Calu3 (cell line): ENCODE data around the gene MXRA8. TPM values are rescaled to one million over a fixed set of nuclear protein-coding genes. Genes with fewer than 3 reads are reported as not detected.

Source experiments
- BruUV-seq: library from RNA; stranded (reverse); fragments of 400-500 nt; replicated peaks from 2 replicates; lab custom pipeline; 2021; lab: Mats Ljungman, UMichigan
- CTCF ChIA-PET: fragments of 300-600 bp; sonication (Branson Sonifier 250); formaldehyde crosslinking; loops from one replicate; lab custom pipeline; 2022; ENCODE audit warnings: antibody characterized with exemption; lab: Charles Lee
- DNase-seq: peaks from one replicate; pipeline ENCODE4 v3.0.0; 2022
- H3K27ac Mint-ChIP-seq: one replicate; pipeline ENCODE4 v1.8.0; 2022; ENCODE audit warnings: mixed read lengths; ENCODE audit not compliant: unreplicated experiment
- H3K27me3 Mint-ChIP-seq: one replicate; pipeline ENCODE4 v1.8.0; 2022; ENCODE audit warnings: mixed read lengths; ENCODE audit not compliant: unreplicated experiment
- H3K36me3 Mint-ChIP-seq: one replicate; pipeline ENCODE4 v1.8.0; 2022; ENCODE audit warnings: mild to moderate bottlenecking, moderate library complexity, mixed read lengths; ENCODE audit not compliant: insufficient read depth, unreplicated experiment
- H3K4me1 Mint-ChIP-seq: one replicate; pipeline ENCODE4 v1.8.0; 2022; ENCODE audit warnings: mild to moderate bottlenecking, low read depth, mixed read lengths; ENCODE audit not compliant: unreplicated experiment
- H3K4me3 Mint-ChIP-seq: one replicate; pipeline ENCODE4 v1.8.0; 2022; ENCODE audit warnings: mild to moderate bottlenecking, low read depth, moderate library complexity, mixed read lengths; ENCODE audit not compliant: unreplicated experiment
- H3K9me3 Mint-ChIP-seq: one replicate; pipeline ENCODE4 v1.8.0; 2022; ENCODE audit warnings: low read depth, mixed read lengths; ENCODE audit not compliant: unreplicated experiment
- CTCF ChIP-seq: fragments of 200-600 bp; IDR thresholded peaks from one replicate; pipeline ENCODE4 v1.8.0; 2022; ENCODE audit warnings: antibody characterized with exemption; ENCODE audit not compliant: unreplicated experiment
- intact Hi-C: fragments of 100-400 bp; cut with micrococcal nuclease; formaldehyde crosslinking; loops from one replicate; pipeline ENCODE4 v1.10.0; 2022; ENCODE audit not compliant: unreplicated experiment
- total RNA-seq: library from RNA; stranded (reverse); gene quantifications from 2 replicates; pipeline ENCODE4 v1.2.3, GENCODE V29; 2022

Gene MXRA8
- total RNA-seq, 1 experiment from 2014 or later, result not detected

GRCh38 chr1:1342584-1343115, 15.7 kb downstream of the MXRA8 start:
- intact Hi-C loops, result no loop called here
- H3K27me3 Mint-ChIP-seq, result no peaks in the 10 kb centered on the region
- H3K4me3 Mint-ChIP-seq, result no peak overlapping the region
- CTCF ChIA-PET, result no interaction called here
- DNase-seq, result no peak
- no TSS peak for BruUV-seq
- no peak for TF ChIP-seq CTCF
- H3K9me3 Mint-ChIP-seq, result no peaks in the 10 kb centered on the region
- H3K4me1 Mint-ChIP-seq, result peaks cover 24% of the 10 kb centered on the region
- H3K36me3 Mint-ChIP-seq, result peaks cover 62% of the 10 kb centered on the region
- peak overlapping the region; percentile 47 for H3K27ac Mint-ChIP-seq

GRCh38 chr1:1342061-1342562, 16.2 kb downstream of the MXRA8 start:
- CTCF ChIA-PET, result no interaction called here
- intact Hi-C loops, result no loop called here
- Mint-ChIP-seq H3K27ac (no peak overlapping the region), H3K4me3 (no peak overlapping the region), H3K36me3 (peaks cover 62% of the 10 kb centered on the region), H3K4me1 (peaks cover 20% of the 10 kb centered on the region), H3K9me3 (no peaks in the 10 kb centered on the region), H3K27me3 (no peaks in the 10 kb centered on the region)
- DNase-seq, result no peak
- no peak for TF ChIP-seq CTCF
- no TSS peak for BruUV-seq

GRCh38 chr1:1341549-1342021, 16.8 kb downstream of the MXRA8 start:
- Mint-ChIP-seq H3K27ac (no peak overlapping the region), H3K4me1 (peaks cover 14% of the 10 kb centered on the region), H3K4me3 (no peak overlapping the region), H3K9me3 (no peaks in the 10 kb centered on the region), H3K27me3 (no peaks in the 10 kb centered on the region), H3K36me3 (peaks cover 57% of the 10 kb centered on the region)
- no TSS peak for BruUV-seq
- CTCF ChIA-PET, result no interaction called here
- no peak for DNase-seq
- intact Hi-C loops, result no loop called here
- no peak for TF ChIP-seq CTCF

GRCh38 chr1:1340791-1341548, 17.4 kb downstream of the MXRA8 start:
- CTCF ChIA-PET, result no interaction called here
- H3K27ac Mint-ChIP-seq, result no peak overlapping the region
- no peaks in the 10 kb centered on the region for H3K9me3 Mint-ChIP-seq
- peaks cover 55% of the 10 kb centered on the region for H3K36me3 Mint-ChIP-seq
- DNase-seq, result no peak
- H3K4me3 Mint-ChIP-seq, result no peak overlapping the region
- TF ChIP-seq CTCF, result no peak
- intact Hi-C loops, result no loop called here
- BruUV-seq, result no TSS peak
- H3K4me1 Mint-ChIP-seq, result peaks cover 14% of the 10 kb centered on the region
- no peaks in the 10 kb centered on the region for H3K27me3 Mint-ChIP-seq
